Erythroblast (primary cell): ENCODE data around the gene PIGO.
A peak's percentile ranks its signal among the peaks of the same experiment; 100 is the strongest.

Source experiments
- GATA1 ChIP-seq: IDR thresholded peaks from 2 replicates; pipeline ENCODE4 v1.6.1; 2011; ENCODE audit warnings: low read depth, mild to moderate bottlenecking, control low read depth, low read length, moderate library complexity
- POLR2A ChIP-seq: IDR thresholded peaks from 2 replicates; pipeline ENCODE4 v1.6.1; 2011; ENCODE audit warnings: mild to moderate bottlenecking, low read length

GRCh38 chr9:35115680-35116538 is 19.5 kb upstream of the PIGO start, which contains the start of gene ATOSB:
- TF ChIP-seq POLR2A (peak; percentile 58), GATA1 (no peak)
